Endothelial cell (in vitro differentiated cells): ENCODE results near the gene SKOR2. TPM values are rescaled to one million over a fixed set of nuclear protein-coding genes. Genes with fewer than 3 reads are reported as not detected.
"Not testable (repeated sequence)": the region's sequence is repeated elsewhere in the genome, so short reads cannot be mapped to it uniquely, and the experiment has no call there.

Source experiments
- DNase-seq: peaks from one replicate; pipeline ENCODE4 v3.0.0; 2021; ENCODE audit warnings: low spot score
- H3K27ac Mint-ChIP-seq: one replicate; pipeline ENCODE4 v1.8.0; 2021; ENCODE audit warnings: mixed read lengths, inconsistent platforms; ENCODE audit not compliant: unreplicated experiment
- H3K27me3 Mint-ChIP-seq: one replicate; pipeline ENCODE4 v1.8.0; 2021; ENCODE audit warnings: mild to moderate bottlenecking, moderate library complexity, mixed read lengths, inconsistent platforms; ENCODE audit not compliant: unreplicated experiment
- H3K36me3 Mint-ChIP-seq: one replicate; pipeline ENCODE4 v1.8.0; 2021; ENCODE audit warnings: mild to moderate bottlenecking, low read depth, mixed read lengths, inconsistent platforms; ENCODE audit not compliant: unreplicated experiment
- H3K4me1 Mint-ChIP-seq: one replicate; pipeline ENCODE4 v1.8.0; 2021; ENCODE audit warnings: mild to moderate bottlenecking, mixed read lengths, inconsistent platforms; ENCODE audit not compliant: unreplicated experiment
- H3K4me3 Mint-ChIP-seq: one replicate; pipeline ENCODE4 v1.8.0; 2021; ENCODE audit warnings: mild to moderate bottlenecking, mixed read lengths, inconsistent platforms; ENCODE audit not compliant: unreplicated experiment
- H3K9me3 Mint-ChIP-seq: one replicate; pipeline ENCODE4 v1.8.0; 2021; ENCODE audit warnings: mixed read lengths, inconsistent platforms; ENCODE audit not compliant: unreplicated experiment
- CTCF ChIP-seq: fragments of 200-600 bp; sonication (generic); IDR thresholded peaks from one replicate; pipeline ENCODE4 v1.5.0; 2021; ENCODE audit warnings: antibody characterized with exemption; ENCODE audit not compliant: unreplicated experiment
- total RNA-seq: library from RNA; stranded (reverse); fragmentation: NEBNext Ultra II Directional; extraction: Animal tissue kit (Norgen Biotek cat#: 25700); gene quantifications from one replicate; pipeline ENCODE4 v1.2.1, GENCODE V29; 2021; ENCODE audit not compliant: unreplicated experiment

The SKOR2 gene
- total RNA-seq, 1 donor from 2014 or later = 0.38 TPM

GRCh38 chr18:47168913-47169312, 82.5 kb downstream of the SKOR2 start:
- no peaks in the 10 kb centered on the region for H3K4me1 Mint-ChIP-seq
- no peaks in the 10 kb centered on the region for H3K9me3 Mint-ChIP-seq
- no peak overlapping the region for H3K27ac Mint-ChIP-seq
- no peak for TF ChIP-seq CTCF
- DNase-seq = no peak
- no peak overlapping the region for H3K4me3 Mint-ChIP-seq
- H3K36me3 Mint-ChIP-seq = no peaks in the 10 kb centered on the region
- no peaks in the 10 kb centered on the region for H3K27me3 Mint-ChIP-seq

DNA sequence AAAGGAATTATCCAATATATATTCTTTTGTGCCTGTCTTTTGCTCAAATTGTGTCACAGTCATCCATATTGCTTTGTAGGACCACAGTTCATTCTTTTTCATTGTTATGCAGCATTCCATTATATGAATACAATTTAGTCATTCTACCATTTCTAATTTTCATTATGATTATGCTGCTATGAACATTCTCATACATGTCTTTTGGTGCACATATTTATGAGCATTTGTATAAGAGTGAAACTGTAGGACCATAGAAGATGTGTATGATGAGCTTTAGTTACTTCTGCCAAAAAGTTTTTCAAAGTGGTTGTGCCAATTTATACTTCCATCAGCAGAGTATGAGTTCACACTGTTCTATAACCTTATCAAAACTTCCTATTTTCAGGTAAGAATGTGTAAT, 83.0 kb downstream of the SKOR2 start:
- DNase-seq = no peak
- Mint-ChIP-seq H3K9me3 (no peaks in the 10 kb centered on the region), H3K4me1 (no peaks in the 10 kb centered on the region), H3K4me3 (no peak overlapping the region), H3K27ac (no peak overlapping the region), H3K36me3 (no peaks in the 10 kb centered on the region), H3K27me3 (no peaks in the 10 kb centered on the region)
- TF ChIP-seq CTCF = no peak

DNA sequence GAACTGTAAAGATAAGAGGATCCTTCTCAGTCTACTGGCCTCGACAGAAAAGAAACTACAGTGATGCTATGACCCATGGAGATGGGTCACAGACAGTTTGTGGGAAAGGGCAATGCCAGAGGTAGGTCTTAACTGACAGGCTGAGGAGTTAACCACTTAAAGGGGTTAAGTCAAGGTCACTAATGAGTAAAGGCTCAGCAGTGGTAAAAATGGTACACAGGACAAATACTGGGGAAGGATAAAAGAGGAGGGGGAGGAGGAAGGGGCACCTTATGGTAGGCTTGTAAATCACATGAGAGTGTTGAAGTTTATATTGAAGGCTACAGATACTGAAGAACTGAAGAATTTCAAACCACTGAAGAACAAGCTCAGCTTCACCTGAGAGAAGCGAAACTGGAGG, 85.2 kb downstream of the SKOR2 start:
- Mint-ChIP-seq H3K27me3 (no peaks in the 10 kb centered on the region), H3K36me3 (no peaks in the 10 kb centered on the region), H3K9me3 (no peaks in the 10 kb centered on the region), H3K4me3 (no peak overlapping the region), H3K4me1 (no peaks in the 10 kb centered on the region), H3K27ac (no peak overlapping the region)
- DNase-seq = no peak
- no peak for TF ChIP-seq CTCF

- no peak for TF ChIP-seq CTCF
- H3K27ac Mint-ChIP-seq = no peak overlapping the region
- H3K4me1 Mint-ChIP-seq = no peaks in the 10 kb centered on the region
- DNase-seq = no peak
- no peaks in the 10 kb centered on the region for H3K27me3 Mint-ChIP-seq
- no peaks in the 10 kb centered on the region for H3K36me3 Mint-ChIP-seq
- H3K4me3 Mint-ChIP-seq = no peak overlapping the region
- no peaks in the 10 kb centered on the region for H3K9me3 Mint-ChIP-seq
Observed at GRCh38 chr18:47163241-47163640, 88.2 kb downstream of the SKOR2 start.

GRCh38 chr18:47160256-47160655, 91.2 kb downstream of the SKOR2 start:
- no peak for TF ChIP-seq CTCF
- no peak overlapping the region for H3K27ac Mint-ChIP-seq
- H3K36me3 Mint-ChIP-seq = no peaks in the 10 kb centered on the region
- DNase-seq = no peak
- H3K27me3 Mint-ChIP-seq = no peaks in the 10 kb centered on the region
- H3K4me1 Mint-ChIP-seq = no peaks in the 10 kb centered on the region
- no peaks in the 10 kb centered on the region for H3K9me3 Mint-ChIP-seq
- no peak overlapping the region for H3K4me3 Mint-ChIP-seq

DNA sequence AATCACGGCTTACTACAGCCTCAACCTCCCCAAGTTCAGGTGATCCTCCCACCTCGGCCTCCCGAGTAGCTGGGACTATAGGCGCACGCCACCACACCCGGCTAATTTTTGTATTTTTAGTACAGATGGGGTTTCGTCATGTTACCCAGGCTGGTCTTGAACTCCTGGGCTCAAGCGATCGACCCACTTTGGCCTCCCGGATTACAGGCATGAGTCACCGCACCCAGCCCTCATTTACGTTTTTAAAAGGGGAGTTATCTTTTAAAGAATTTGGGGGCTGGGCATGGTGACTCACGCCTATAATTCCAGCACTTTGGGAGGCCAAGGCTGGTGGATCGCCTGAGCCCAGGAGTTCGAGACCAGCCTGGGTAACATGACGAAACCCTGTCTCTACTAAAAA, 93.1 kb downstream of the SKOR2 start:
- H3K9me3 Mint-ChIP-seq, H3K36me3 Mint-ChIP-seq, H3K27me3 Mint-ChIP-seq, H3K4me3 Mint-ChIP-seq, H3K27ac Mint-ChIP-seq, H3K4me1 Mint-ChIP-seq, DNase-seq: not testable (repeated sequence)
